GM12878 (cell line): ENCODE data around the gene CCDC87. TPM values are rescaled to one million over a fixed set of nuclear protein-coding genes. Genes with fewer than 3 reads are reported as not detected.

Experiments
- CHD4 ChIP-seq: fragments of 200-600 bp; sonication (generic); IDR thresholded peaks from 2 replicates; pipeline ENCODE4 v1.6.1; 2016; ENCODE audit warnings: mild to moderate bottlenecking
- HDAC2 ChIP-seq: fragments of 200-600 bp; sonication (generic); IDR thresholded peaks from 2 replicates; pipeline ENCODE4 v1.6.1; 2017
- IKZF1 ChIP-seq: fragments of 450-650 bp; conservative IDR thresholded peaks from 2 replicates; pipeline ENCODE4 v1.6.1; 2017; ENCODE audit warnings: antibody characterized with exemption, mild to moderate bottlenecking
- IRF5 ChIP-seq: fragments of 450-650 bp; IDR thresholded peaks from 2 replicates; pipeline ENCODE4 v1.6.1; 2017; ENCODE audit warnings: borderline replicate concordance
- MXI1 ChIP-seq: fragments of 150-350 bp; IDR thresholded peaks from 2 replicates; pipeline ENCODE4 v1.6.1; 2011; ENCODE audit warnings: low read depth, mild to moderate bottlenecking, inconsistent platforms, low read length, improper control_type of control experiment
- NFYB ChIP-seq: IDR thresholded peaks from 2 replicates; pipeline ENCODE4 v1.6.1; 2011; ENCODE audit warnings: low read depth, mild to moderate bottlenecking, low read length, improper control_type of control experiment, moderate library complexity; ENCODE audit not compliant: insufficient read depth
- POLR2A ChIP-seq: IDR thresholded peaks from 2 replicates; pipeline ENCODE4 v1.6.1; 2011; ENCODE audit warnings: low read depth, mild to moderate bottlenecking, low read length
- POLR2AphosphoS5 ChIP-seq: IDR thresholded peaks from 2 replicates; pipeline ENCODE4 v1.6.1; 2011; ENCODE audit warnings: mild to moderate bottlenecking, low read length, inconsistent platforms
- RCOR1 ChIP-seq: conservative IDR thresholded peaks from 2 replicates; pipeline ENCODE4 v1.6.1; 2012; ENCODE audit warnings: low read depth, low read length, improper control_type of control experiment
- RUNX3 ChIP-seq: IDR thresholded peaks from 2 replicates; pipeline ENCODE4 v1.6.1; 2012; ENCODE audit warnings: low read length, inconsistent platforms
- SMC3 ChIP-seq: IDR thresholded peaks from 2 replicates; pipeline ENCODE4 v1.6.1; 2011; ENCODE audit warnings: low read length, improper control_type of control experiment, borderline replicate concordance
- SPI1 ChIP-seq: IDR thresholded peaks from 2 replicates; pipeline ENCODE4 v1.6.1; 2011; ENCODE audit warnings: low read depth, mild to moderate bottlenecking, low read length, moderate library complexity, borderline replicate concordance; ENCODE audit not compliant: insufficient read depth
- TAF1 ChIP-seq: IDR thresholded peaks from 2 replicates; pipeline ENCODE4 v1.6.1; 2011; ENCODE audit warnings: mild to moderate bottlenecking, low read depth, low read length, borderline replicate concordance
- WRNIP1 ChIP-seq: IDR thresholded peaks from 2 replicates; pipeline ENCODE4 v1.6.1; 2011; ENCODE audit warnings: low read depth, low read length, improper control_type of control experiment, borderline replicate concordance
- ZSCAN29 ChIP-seq: fragments of 450-650 bp; IDR thresholded peaks from 2 replicates; pipeline ENCODE4 v1.6.1; 2017; ENCODE audit warnings: mild to moderate bottlenecking, moderate library complexity
- ZZZ3 ChIP-seq: IDR thresholded peaks from 2 replicates; pipeline ENCODE4 v1.6.1; 2011; ENCODE audit warnings: low read depth; ENCODE audit not compliant: control insufficient read depth, insufficient read length
- polyA plus RNA-seq, 11 experiments: library from polyadenylated mRNA; depleted of rRNA in 4 of 11; unstranded in 6 of 11; stranded (reverse) in 5 of 11; fragments of >200 nt; fragmentation: Nextera tagmentation in 4 of 11; fragmentation: Illumina TruSeq in 1 of 11; extraction: Ambion mirVana in 4 of 11; extraction: Trizol in 1 of 11; gene quantifications; 1 replicate in 1 of 11; 2 replicates in 10 of 11; pipeline versions ENCODE4 v1.2.1 to v1.2.3, GENCODE V29; 2011 to 2016; ENCODE audit warnings: inconsistent platforms in 2 of 11, missing spikeins in 2 of 11, low read depth in 1 of 11
- total RNA-seq, 4 experiments: library from RNA; depleted of rRNA in 3 of 4; stranded (reverse); fragments of >200 nt in 3 of 4; fragmentation: Illumina TruSeq in 1 of 4; extraction: Trizol in 1 of 4; gene quantifications; 2 replicates each; pipeline versions ENCODE4 v1.2.1 to v1.2.3, GENCODE V29; 2013 to 2021
- TF ChIP-seq, protein P1 (sequence below): fragments of 450-650 bp; IDR thresholded peaks from 2 replicates; pipeline ENCODE4 v1.6.1; 2017; ENCODE audit warnings: low read depth, mild to moderate bottlenecking, moderate library complexity
- TF ChIP-seq, protein P2 (sequence below): fragments of 450-650 bp; formaldehyde crosslinking; IDR thresholded peaks from 2 replicates; pipeline ENCODE4 v1.5.0; 2022; ENCODE audit warnings: mild to moderate bottlenecking, missing genetic modification characterization
- TF ChIP-seq, protein P3 (sequence below): fragments of 450-650 bp; IDR thresholded peaks from 2 replicates; pipeline ENCODE4 v1.6.1; 2017; ENCODE audit warnings: antibody characterized with exemption, mild to moderate bottlenecking, moderate library complexity

The CCDC87 gene
- total and polyA plus RNA-seq, 10 of the 15 experiments (the other 5 are each of a cell fraction or from before 2014, with no cell fraction given): 0.02 to 0.17 (median 0.09) TPM; not detected in 3

DNA sequence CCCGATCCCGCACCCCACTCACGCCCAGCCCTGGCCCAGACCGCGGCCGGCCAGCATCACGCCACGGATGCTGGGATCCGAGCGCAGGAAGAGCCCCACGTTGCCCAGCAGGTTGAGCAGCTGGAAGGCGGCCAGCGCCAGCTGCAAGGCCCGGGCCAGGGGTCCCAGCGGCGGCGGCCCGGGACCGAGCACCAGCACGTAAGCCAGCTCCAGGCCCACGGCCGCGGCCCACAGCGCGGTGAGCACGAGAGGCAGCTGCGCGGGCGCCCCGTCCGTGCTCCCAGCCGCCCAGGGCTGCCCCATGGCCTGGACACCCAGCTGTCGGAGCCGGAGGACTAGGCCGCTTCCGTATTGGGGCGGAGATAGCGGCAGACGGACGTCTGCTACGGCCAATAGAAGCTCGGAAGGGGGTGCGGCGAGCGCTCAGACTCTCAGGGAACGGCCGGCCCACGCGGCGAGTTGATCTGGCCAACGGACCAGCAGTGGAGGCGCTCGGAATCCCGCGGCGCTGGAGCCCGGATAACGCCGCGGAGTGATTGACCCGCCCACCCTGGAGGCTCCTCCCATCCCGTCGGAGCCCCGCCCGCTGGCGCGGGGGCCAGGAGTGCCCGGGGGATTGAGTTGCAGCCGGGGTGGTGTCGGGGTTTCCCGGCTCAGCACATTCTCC, 47.0 kb downstream of the CCDC87 start, which contains the start of gene ZDHHC24 (continued):
- TF ChIP-seq, protein P1, sequence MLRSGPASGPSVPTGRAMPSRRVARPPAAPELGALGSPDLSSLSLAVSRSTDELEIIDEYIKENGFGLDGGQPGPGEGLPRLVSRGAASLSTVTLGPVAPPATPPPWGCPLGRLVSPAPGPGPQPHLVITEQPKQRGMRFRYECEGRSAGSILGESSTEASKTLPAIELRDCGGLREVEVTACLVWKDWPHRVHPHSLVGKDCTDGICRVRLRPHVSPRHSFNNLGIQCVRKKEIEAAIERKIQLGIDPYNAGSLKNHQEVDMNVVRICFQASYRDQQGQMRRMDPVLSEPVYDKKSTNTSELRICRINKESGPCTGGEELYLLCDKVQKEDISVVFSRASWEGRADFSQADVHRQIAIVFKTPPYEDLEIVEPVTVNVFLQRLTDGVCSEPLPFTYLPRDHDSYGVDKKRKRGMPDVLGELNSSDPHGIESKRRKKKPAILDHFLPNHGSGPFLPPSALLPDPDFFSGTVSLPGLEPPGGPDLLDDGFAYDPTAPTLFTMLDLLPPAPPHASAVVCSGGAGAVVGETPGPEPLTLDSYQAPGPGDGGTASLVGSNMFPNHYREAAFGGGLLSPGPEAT: no peak
- TF ChIP-seq, protein P2, sequence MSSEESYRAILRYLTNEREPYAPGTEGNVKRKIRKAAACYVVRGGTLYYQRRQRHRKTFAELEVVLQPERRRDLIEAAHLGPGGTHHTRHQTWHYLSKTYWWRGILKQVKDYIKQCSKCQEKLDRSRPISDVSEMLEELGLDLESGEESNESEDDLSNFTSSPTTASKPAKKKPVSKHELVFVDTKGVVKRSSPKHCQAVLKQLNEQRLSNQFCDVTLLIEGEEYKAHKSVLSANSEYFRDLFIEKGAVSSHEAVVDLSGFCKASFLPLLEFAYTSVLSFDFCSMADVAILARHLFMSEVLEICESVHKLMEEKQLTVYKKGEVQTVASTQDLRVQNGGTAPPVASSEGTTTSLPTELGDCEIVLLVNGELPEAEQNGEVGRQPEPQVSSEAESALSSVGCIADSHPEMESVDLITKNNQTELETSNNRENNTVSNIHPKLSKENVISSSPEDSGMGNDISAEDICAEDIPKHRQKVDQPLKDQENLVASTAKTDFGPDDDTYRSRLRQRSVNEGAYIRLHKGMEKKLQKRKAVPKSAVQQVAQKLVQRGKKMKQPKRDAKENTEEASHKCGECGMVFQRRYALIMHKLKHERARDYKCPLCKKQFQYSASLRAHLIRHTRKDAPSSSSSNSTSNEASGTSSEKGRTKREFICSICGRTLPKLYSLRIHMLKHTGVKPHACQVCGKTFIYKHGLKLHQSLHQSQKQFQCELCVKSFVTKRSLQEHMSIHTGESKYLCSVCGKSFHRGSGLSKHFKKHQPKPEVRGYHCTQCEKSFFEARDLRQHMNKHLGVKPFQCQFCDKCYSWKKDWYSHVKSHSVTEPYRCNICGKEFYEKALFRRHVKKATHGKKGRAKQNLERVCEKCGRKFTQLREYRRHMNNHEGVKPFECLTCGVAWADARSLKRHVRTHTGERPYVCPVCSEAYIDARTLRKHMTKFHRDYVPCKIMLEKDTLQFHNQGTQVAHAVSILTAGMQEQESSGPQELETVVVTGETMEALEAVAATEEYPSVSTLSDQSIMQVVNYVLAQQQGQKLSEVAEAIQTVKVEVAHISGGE (CRISPR knock-in tag): no peak
- peak; percentile 79 for TF ChIP-seq NFYB
- TF ChIP-seq HDAC2: no peak
- TF ChIP-seq IKZF1: peak; percentile 77
- TF ChIP-seq IRF5: no peak
- TF ChIP-seq POLR2AphosphoS5: peak; percentile 63; the same call in 1 of the 2 replicates
- no peak for TF ChIP-seq SMC3
- TF ChIP-seq RCOR1: no peak
- TF ChIP-seq POLR2A: peak; percentile 94
- TF ChIP-seq ZSCAN29: peak; percentile 61; the same call in 1 of the 2 replicates
- no peak; the same call in 1 of the 2 replicates for TF ChIP-seq TAF1
- TF ChIP-seq, protein P3, sequence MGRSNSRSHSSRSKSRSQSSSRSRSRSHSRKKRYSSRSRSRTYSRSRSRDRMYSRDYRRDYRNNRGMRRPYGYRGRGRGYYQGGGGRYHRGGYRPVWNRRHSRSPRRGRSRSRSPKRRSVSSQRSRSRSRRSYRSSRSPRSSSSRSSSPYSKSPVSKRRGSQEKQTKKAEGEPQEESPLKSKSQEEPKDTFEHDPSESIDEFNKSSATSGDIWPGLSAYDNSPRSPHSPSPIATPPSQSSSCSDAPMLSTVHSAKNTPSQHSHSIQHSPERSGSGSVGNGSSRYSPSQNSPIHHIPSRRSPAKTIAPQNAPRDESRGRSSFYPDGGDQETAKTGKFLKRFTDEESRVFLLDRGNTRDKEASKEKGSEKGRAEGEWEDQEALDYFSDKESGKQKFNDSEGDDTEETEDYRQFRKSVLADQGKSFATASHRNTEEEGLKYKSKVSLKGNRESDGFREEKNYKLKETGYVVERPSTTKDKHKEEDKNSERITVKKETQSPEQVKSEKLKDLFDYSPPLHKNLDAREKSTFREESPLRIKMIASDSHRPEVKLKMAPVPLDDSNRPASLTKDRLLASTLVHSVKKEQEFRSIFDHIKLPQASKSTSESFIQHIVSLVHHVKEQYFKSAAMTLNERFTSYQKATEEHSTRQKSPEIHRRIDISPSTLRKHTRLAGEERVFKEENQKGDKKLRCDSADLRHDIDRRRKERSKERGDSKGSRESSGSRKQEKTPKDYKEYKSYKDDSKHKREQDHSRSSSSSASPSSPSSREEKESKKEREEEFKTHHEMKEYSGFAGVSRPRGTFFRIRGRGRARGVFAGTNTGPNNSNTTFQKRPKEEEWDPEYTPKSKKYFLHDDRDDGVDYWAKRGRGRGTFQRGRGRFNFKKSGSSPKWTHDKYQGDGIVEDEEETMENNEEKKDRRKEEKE: no peak
- TF ChIP-seq WRNIP1: no peak
- TF ChIP-seq CHD4: no peak
- no peak for TF ChIP-seq ZZZ3
- TF ChIP-seq SPI1: no peak
- TF ChIP-seq MXI1: peak; percentile 74; the same call in 1 of the 2 replicates
- no peak for TF ChIP-seq RUNX3
